ENCODE data around the gene SPATS1.

The SPATS1 gene

DNA sequence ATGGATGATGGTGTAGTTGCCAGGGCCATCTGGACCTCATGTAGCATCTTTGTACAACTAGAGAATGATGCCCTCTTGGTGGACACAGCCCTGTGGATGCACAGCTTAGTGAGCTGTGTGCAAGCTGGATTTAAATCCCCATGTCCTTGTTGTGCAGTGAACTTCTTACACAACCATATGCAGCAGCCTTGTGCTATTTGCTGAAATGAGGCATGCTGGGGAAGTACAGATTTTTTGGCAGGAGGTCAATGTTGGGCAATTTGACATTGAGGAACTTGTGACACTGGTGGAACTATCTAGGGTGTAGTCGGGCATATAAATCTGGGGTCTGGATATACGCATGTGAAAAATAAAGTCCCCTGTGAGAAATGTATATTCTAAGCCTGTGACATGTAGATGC lies 39.3 kb downstream of the SPATS1 start:
- DNase-seq (ENCODE audit: low spot score): no peak
- TF ChIP-seq CTCF (IDR thresholded peaks at IDR 0.05; ENCODE audit: extremely low read depth, missing control alignments): no peak

- TF ChIP-seq CTCF (IDR thresholded peaks at IDR 0.05; ENCODE audit: extremely low read depth, missing control alignments): no peak
- no peak for DNase-seq (ENCODE audit: low spot score)
Measured at GRCh38 chr6:44386364-44386928, 44.0 kb downstream of the SPATS1 start.

DNA sequence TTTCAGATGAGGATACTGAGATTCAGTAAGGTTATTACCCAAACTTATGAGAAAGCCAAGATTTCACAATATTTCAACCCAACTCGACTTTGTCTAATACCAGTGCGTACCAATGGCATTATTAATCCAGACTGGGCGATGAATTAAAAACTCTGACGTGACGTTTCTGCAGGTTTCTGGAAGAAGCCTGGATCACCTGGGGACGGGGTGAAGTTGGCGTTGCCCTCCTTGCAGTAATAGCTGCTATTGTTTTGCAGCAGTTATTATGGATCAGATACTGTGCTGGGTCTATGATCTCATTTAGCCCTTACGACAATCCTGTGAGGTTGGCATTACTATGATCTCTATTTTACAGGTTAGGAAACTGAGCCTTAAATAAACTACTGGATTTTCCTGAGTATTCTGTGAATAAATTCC lies 44.5 kb downstream of the SPATS1 start:
- no peak for TF ChIP-seq CTCF (IDR thresholded peaks at IDR 0.05; ENCODE audit: extremely low read depth, missing control alignments)
- DNase-seq (ENCODE audit: low spot score): peak; percentile 24

DNA sequence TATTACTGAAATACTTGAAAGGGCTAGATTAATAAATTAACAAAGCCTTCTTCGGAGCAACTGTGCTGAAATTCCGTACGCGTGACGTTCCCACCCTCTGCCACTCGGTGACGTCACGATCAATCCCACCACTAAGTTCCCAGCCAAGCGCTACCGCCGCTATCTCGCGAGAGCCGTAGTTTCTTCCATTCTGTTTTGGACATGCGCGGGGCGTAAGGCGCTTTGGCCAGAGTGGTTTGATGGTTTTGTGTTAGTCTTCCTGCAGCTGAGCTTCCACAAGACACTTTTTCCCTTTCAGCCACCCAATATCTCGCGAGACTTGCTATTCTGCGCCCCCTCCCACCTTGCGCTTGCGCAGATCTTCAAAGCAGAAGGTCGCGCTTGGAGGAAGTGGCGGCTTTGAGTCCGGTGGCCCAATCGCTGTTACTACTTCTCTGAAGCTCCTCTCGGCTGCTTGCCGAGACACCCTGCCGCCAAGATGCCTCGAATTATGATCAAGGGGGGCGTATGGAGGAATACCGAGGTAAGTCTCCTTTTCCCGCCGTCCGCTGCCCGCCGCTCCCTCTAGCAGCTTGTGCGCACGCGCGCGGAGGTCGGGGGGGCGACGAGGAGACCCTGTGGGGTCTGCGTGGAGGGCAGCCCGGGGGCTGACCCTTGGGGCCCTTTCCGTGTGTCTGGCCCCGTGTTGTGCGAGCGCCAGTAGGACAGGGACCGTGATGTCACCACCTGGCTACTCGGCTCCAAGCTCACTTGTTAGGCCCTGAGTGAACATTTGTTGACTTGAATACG lies 45.1 kb downstream of the SPATS1 start, which contains the start of gene CDC5L:
TSS of gene CDC5L (plus strand) at position 361 of the 789 bp plus-strand sequence. CDS start at position 479, 118 bp downstream.
- DNase-seq (ENCODE audit: low spot score): peak; percentile 96
- no peak for TF ChIP-seq CTCF (IDR thresholded peaks at IDR 0.05; ENCODE audit: extremely low read depth, missing control alignments)

DNA sequence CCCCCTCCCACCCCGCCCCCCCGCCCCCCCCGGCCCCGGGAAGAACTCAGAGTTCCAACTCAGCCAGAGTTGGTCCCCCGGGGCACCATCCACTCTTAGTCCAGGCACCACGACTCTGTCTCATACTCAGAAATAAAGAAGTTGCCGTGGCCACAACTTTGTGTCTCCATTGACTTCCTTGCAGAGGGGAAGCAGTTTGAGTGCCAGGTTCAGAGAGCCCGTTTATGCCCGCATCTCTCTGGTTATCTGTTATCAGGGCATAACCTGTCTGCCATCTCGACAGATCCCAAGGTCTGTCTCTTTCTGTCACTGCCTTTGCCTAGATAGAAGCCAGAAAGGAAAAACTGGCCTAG lies 45.7 kb downstream of the SPATS1 start:
- DNase-seq (ENCODE audit: low spot score): no peak
- no peak for TF ChIP-seq CTCF (IDR thresholded peaks at IDR 0.05; ENCODE audit: extremely low read depth, missing control alignments)

DNA sequence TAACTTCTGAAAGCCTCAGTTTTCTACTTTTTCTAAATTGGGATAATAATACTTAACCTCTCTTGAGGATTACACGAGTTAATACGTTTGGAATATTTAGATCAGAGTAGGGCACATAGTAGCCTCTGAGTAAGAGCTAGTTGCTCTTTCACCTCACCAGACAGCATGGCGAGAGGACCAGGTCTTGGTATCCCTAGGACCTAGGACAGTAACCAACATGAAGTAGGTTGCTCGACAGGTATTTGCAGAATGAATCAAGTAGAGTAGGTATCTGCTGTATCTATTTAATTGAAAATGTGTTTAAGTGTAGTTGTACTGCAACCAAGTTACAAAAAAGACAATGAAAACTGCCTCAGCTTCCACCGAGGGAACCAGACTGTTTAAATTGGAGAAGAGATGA lies 46.4 kb downstream of the SPATS1 start:
- no peak for DNase-seq (ENCODE audit: low spot score)
- no peak for TF ChIP-seq CTCF (IDR thresholded peaks at IDR 0.05; ENCODE audit: extremely low read depth, missing control alignments)

GRCh38 chr6:44390158-44390683 lies 47.8 kb downstream of the SPATS1 start:
- TF ChIP-seq CTCF (IDR thresholded peaks at IDR 0.05; ENCODE audit: extremely low read depth, missing control alignments): no peak
- no peak for DNase-seq (ENCODE audit: low spot score)
